ENCODE measurements around the gene GULP1.

DNA sequence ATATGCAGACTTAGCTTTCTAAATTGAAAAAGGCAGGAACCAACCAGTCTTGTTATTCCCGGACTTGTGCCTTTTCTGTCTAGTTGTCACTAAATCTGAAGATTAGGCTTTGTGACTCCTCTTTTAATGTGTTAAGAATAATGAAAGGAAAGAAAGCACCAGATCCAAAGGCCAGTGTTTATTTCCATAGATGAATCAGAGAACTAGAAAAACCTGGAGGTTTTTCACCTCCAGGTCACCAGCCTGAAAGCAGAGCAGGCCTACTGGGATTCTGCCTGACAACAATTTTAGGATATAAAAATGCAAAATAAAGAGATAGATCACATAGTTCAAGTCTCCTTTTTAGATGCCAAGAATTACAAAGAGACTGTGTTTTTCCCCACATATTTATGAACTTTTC lies 160.4 kb downstream of the GULP1 start:
- TF ChIP-seq CTCF (IDR thresholded peaks at IDR 0.05) (no peak), POLR2A (IDR thresholded peaks at IDR 0.05) (no peak)

Data from adrenal gland (tissue), 5 donors.